Endometrial microvascular endothelial cells (primary cell): ENCODE results near the gene CDH24. TPM values are rescaled to one million over a fixed set of nuclear protein-coding genes. Genes with fewer than 3 reads are reported as not detected.

Experiments used
- in situ Hi-C: cut with HindIII; loops from 2 replicates; pipeline ENCODE4 v1.10.0; 2017; ENCODE audit warnings: low sequenced_read_pairs, low pct_unique_long_range_greater_than_20kb; ENCODE audit errors: inconsistent ontology term
- total RNA-seq: library from RNA; depleted of rRNA; stranded (reverse); fragments of >200 nt; gene quantifications from one replicate; pipeline ENCODE4 v1.2.3, GENCODE V29; 2015; ENCODE audit errors: inconsistent ontology term

The CDH24 gene
- total RNA-seq, 1 donor from 2014 or later, result 17.2 TPM

DNA sequence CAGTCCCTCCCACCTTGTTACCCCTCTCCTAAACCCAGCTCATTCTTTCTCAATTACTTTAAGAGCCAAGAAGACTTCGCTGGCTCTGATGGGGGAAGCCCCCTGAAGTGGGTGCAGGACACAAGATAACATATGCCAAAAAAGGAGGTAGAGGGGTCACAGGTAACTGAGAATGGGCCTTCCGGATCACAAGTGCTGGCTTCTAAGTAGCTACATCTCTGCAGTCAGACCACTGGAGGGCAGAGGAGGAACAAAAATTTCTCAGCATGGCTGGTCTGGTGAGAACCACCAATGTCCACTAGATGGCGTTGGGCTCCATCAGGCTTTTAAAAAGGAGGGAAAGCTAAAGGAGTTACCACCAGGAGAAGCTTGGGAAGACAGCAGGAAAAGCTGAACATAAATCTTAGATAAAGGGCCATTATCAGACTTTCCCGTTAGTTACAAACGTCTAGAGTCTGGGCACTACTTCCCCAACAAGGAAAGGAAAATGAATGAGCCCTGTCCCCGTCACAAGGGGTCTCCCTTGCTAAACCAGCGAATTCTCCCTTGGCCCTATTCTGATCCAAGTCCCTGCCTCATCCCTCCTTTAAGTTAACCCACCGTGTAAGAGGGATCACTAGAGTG is 11.6 kb upstream of the CDH24 start:
- in situ Hi-C loops, result no loop called here

DNA sequence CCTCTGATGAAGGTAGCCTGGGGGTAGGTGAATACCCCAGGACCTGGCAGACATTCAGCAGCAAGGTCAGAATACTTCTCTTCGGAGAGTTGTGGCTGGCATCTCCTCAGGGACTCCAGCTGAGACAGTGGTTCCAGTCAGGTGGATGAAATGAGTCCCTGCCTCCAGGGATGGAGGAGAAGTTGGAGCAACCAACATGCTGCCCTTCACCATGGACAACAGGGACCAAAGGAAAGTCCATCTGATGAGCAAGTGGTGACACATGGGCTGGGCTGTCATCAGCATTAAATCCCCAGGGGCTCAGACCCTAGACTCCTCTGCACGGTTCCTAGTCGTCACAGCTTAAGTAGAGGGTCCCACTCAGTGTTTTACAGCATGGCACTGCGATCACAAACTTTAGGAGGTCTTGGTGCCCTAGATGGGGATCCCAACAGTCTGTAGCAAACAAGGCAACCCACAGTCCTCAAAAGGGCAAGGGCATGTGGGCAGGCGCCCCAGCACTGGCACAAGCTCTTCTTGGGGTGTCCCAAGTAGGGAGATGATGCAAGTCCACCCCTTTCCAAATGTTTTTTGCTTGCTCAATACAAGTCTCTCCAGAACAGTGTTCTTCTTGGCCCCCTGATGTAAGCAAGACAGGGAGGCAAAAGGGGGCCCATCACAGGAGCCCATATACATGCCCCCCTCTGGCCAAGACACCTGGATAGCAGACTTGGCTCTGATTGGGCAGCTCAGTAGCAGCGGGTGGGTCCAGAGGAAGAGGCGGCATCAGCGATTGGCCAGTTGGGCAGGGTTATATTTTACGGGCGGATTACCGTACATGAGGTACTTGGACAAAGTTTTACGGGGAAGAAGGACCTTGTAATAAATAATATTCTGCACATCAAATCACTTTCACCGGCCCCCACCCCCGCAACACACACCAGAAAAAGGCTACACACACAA is 10.8 kb upstream of the CDH24 start:
- in situ Hi-C loops, result no loop called here

DNA sequence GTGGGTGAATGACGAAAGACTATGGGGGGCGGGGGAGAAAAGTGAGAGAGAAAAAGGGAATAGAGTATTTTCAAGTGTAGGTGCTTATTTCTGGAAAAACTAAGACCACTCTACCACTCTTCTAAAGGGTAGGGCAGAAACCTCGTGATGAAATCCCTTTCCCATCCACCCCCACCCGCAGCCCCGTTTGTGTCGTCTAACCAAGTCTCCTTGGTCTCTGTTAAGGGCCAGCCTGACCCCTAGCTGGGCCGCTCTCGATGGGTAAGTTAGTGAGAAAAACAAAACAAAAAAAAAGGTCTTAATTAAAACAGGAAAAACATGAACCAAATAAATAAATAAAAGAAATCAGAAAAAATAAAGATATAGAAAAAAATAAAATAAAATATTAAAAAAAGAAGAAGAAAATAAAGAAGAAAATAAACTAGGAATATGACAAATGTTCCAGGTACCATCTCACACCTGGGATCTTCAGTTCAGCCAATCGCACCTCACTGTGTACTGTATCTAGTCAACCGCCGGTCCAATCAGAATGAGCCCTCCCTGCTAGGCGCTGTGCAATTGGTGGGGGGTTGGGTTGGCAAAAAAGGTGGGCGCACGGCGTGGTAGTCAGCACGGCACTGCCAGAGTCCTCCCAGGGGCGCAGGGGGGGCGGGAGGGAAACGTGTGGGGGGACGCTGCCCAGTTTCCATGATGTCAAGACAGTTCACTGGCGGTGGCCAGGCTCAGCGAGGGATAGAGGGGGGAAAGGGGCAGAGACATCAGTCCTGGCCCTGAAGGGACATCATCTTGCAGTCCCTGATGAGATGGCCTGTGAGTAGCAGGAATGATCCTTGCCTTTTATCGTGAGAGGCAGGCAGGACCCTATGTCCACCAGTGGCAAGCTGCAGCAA is 9.8 kb upstream of the CDH24 start:
- in situ Hi-C loops, result no loop called here

- in situ Hi-C loops, result no loop called here
Observed at GRCh38 chr14:23066368-23066767, 9.0 kb upstream of the CDH24 start.

DNA sequence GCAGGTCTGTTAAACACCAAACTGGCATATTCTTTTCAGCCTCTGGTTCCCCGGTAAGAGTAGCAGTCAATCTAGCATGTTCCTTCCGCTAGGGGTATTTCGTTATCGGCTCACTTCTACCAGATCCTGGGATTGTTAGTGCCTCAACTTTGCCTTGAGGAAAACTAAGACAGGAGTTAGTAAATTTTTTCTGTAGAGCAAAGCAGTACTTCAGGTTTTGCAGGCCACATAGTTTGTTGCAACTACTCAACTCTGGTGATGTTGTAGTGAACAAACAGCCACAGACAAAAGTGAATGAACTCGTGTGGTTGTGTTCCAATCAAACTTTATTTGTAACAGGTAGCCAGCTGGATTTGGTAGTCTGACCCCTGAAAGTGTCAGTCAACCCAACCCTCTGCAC is 6.3 kb upstream of the CDH24 start:
- in situ Hi-C loops, result no loop called here

DNA sequence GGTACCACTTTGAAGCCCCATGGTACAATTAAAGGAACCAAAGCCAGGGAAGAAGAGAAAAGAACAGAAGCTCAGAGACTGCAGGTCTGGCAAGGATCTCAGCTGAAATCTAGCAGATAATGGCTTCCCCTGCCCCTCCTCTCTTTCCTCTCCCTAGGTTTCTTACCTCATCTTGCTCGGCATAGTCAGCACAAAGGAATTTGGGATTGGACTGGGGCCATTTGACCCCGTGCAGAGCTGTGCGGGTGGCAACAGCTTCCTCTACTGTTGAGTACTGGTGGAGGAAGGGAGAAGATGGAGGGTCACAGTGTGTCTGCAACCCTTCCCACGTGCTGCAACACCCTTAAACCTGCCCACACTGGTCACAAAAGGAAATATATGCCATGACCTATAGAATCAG is 4.7 kb upstream of the CDH24 start:
- in situ Hi-C loops, result no loop called here

GRCh38 chr14:23060536-23061260 is 3.4 kb upstream of the CDH24 start:
- in situ Hi-C loops, result no loop called here

GRCh38 chr14:23058654-23059504 is 1.6 kb upstream of the CDH24 start:
- in situ Hi-C loops, result no loop called here

DNA sequence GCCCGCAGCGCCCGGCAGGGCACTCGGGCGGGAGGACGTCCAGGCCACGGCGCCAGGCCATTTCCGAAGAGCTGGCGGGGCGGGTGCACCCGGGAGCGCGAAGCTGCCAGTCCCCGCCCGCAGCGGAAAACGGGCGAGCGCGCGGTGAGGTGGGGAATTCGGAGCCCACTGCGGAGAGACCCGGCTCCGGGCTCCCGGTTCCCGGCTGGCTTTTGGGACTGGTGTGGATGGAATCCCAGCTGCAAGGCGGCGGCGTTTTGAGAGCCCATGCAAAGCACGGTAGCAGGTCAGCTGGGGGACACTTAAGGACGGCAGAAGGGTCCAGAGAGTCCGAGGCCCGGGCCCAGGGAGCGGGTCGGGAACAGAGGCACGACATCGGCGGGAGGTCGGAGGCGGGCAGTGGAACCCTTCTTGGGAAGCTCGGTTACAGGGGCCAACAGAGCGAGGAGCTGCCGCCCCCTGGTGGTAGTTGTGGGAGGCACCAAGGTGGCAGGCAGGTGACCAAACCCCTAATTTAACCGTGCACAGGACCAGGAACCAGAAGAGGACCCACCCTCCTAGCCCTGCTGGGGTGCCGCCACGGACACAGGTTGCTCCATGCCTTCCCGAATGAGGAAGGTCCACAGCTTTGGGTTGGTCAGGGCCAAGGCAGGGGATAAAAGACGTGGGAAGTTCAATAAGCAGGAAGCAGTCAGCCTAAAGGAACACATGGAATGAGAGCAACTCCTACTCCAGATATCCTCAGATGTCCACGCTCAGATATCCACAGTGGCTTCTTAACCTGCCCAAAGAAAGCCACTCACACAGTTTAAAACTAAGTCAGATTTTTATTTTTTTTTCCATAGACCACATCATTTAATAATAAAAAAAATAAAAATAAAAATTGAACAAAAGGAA is 685 bp upstream of the CDH24 start:
- in situ Hi-C loops, result no loop called here

GRCh38 chr14:23056145-23056955 is 970 bp downstream of the CDH24 start:
- in situ Hi-C loops, result no loop called here

DNA sequence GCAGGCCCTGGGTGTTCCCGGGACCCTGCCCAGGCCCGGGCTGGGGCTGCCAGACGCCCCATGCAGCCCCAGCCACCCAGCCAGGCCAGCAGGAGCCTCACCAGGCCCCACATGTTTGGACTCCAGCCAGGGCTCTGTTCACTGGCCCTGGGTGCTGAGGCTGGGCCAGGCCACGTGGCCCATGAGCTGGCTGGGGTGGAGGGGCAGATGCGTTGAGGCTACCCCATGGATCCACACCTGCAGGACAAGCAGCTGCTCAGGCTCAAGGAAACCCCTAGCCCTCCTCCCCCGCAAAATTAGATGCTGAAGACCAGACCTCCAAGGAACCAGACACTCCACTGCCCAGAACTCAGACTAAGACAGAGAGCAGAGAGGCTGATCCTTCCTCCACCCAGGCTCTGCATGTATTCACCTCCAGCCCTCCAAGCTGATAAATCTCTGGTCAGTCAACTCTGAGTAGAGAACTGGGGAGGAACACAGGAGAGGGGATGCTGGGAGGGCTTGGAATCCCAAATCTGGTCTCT is 1.6 kb downstream of the CDH24 start:
- in situ Hi-C loops, result no loop called here

GRCh38 chr14:23055147-23055550 is 2.2 kb downstream of the CDH24 start:
- in situ Hi-C loops, result no loop called here

GRCh38 chr14:23054000-23054811 is 3.1 kb downstream of the CDH24 start:
- in situ Hi-C loops, result no loop called here

DNA sequence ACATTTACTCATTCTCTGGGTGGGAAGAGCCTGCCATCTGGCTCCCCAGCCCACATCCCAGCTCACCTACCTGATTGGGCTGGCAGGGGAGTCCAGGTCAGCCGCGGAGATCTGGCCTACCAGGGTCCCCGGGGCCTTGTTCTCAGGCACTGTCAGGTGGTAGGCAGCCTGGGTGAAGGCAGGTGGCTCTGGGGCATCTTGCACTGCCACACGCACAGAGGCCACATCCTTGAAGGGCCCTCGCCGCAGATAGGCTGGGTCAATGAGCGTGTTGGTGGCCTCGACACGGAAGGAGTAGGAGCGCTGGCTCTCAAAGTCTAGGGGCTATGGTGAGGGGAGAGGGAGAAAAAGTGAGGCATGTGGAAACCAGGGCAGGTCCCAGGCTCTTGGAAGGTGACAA is 3.9 kb downstream of the CDH24 start:
- in situ Hi-C loops, result no loop called here

DNA sequence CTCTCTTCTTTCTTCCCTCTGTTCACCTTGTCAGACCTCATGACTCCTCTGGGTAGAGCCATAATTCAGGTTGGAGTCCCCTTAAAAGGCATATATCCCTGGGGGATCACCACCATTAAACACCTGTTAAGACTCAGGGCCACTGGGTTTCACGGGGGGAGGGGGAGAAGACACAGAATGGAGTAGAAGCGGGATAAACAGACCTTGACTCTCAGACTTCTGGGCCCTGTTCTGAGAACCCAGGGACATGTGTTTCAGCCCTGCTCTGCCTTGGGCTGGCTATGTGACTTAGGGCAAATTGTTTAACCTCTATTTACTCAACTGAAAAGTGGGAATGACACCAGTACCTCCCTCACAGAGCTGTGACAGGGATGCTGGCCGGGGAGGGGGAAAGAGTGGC is 4.6 kb downstream of the CDH24 start:
- in situ Hi-C loops, result no loop called here
